Measurements from ENCODE around the gene EEFSEC. TPM values are rescaled to one million over a fixed set of nuclear protein-coding genes. Genes with fewer than 3 reads are reported as not detected.

EEFSEC gene
- total RNA-seq, 2 experiments from 2014 or later: 21.7 to 23.1 TPM

DNA sequence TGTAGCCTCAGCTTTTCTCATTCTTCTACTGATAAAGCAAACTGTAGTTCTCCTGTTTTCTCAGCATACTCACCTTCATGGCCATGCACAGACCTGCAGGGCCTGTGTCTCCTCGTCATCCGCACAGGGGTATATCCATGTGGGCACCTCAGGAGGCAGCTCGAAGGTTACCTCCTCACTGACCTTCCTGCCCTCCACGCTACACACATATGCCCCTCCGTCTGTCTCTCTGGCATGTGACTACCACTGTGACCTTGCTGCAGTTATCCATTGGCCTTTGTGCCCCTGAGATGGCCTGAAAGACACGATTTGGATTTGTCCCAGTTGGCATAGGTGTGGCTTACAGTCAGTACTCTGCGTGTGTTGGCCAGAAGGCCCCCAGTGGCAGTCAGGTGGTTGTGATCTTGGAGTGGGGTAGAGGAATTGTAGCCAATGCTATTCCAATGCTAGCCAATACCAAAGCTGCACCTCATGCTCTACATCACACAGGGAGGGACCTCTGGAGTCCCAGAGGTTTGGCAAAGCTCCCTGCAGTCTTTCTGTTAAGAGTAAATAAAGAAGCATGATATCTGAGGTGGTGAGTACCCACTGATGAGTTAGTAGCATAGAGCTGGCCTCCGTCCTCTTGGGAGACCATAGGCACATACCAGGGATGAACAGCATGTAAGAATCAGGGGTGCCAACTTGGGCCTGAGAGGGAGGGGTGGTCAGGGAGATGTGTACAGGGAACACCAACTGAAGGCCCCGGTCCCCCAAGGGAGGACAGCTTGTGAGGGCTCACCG lies 143.4 kb downstream of the EEFSEC start:
- no peaks in the 10 kb centered on the region for H3K27me3 Mint-ChIP-seq (ENCODE audit: low read depth)
- H3K27ac Mint-ChIP-seq: peak overlapping the region; percentile 60
- H3K4me3 Mint-ChIP-seq: no peak overlapping the region
- H3K36me3 Mint-ChIP-seq (ENCODE audit: low read depth): peaks cover 8% of the 10 kb centered on the region
- ATAC-seq (no peak), DNase-seq (peak; percentile 8)
- ChIA-PET CTCF (interaction anchor here (1.3 kb wide), 1 partner anchor 25 kb away, joined by 5 read pairs; no protein-coding TSS in a partner anchor), POLR2A (no interaction called here)
- H3K9me3 Mint-ChIP-seq (ENCODE audit: insufficient read depth): no peaks in the 10 kb centered on the region
- peaks cover 28% of the 10 kb centered on the region for H3K4me1 Mint-ChIP-seq (ENCODE audit: low read depth)

GRCh38 chr3:128297401-128298138 lies 144.3 kb downstream of the EEFSEC start:
- Mint-ChIP-seq H3K27me3 (ENCODE audit: low read depth) (no peaks in the 10 kb centered on the region), H3K4me3 (no peak overlapping the region), H3K9me3 (ENCODE audit: insufficient read depth) (no peaks in the 10 kb centered on the region), H3K4me1 (ENCODE audit: low read depth) (peaks cover 28% of the 10 kb centered on the region), H3K36me3 (ENCODE audit: low read depth) (peaks cover 8% of the 10 kb centered on the region), H3K27ac (no peak overlapping the region)
- ChIA-PET POLR2A (no interaction called here), CTCF (interaction anchor here (0.9 kb wide), 1 partner anchor 128 kb away, joined by 3 read pairs; no protein-coding TSS in a partner anchor)
- DNase-seq (peak; percentile 16), ATAC-seq (no peak)

- Mint-ChIP-seq H3K4me3 (no peak overlapping the region), H3K27me3 (ENCODE audit: low read depth) (no peaks in the 10 kb centered on the region), H3K9me3 (ENCODE audit: insufficient read depth) (no peaks in the 10 kb centered on the region), H3K4me1 (ENCODE audit: low read depth) (peaks cover 2% of the 10 kb centered on the region), H3K36me3 (ENCODE audit: low read depth) (peaks cover 5% of the 10 kb centered on the region), H3K27ac (no peak overlapping the region)
- ATAC-seq (no peak), DNase-seq (peak; percentile 14)
- ChIA-PET POLR2A (no interaction called here), CTCF (interaction anchor here (0.7 kb wide), 1 partner anchor 21 kb away, joined by 3 read pairs; no protein-coding TSS in a partner anchor)
Measured at GRCh38 chr3:128301186-128302023, 148.1 kb downstream of the EEFSEC start.

- H3K4me3 Mint-ChIP-seq: no peak overlapping the region
- DNase-seq: no peak
- ChIA-PET CTCF (interaction anchor here (0.7 to 3.0 kb wide), 4 partner anchors 14 to 116 kb away, joined by 3 to 19 read pairs (median 4); no protein-coding TSS in a partner anchor), POLR2A (no interaction called here)
- H3K27me3 Mint-ChIP-seq (ENCODE audit: low read depth): no peaks in the 10 kb centered on the region
- H3K4me1 Mint-ChIP-seq (ENCODE audit: low read depth): no peaks in the 10 kb centered on the region
- no peak for ATAC-seq
- H3K36me3 Mint-ChIP-seq (ENCODE audit: low read depth): no peaks in the 10 kb centered on the region
- no peaks in the 10 kb centered on the region for H3K9me3 Mint-ChIP-seq (ENCODE audit: insufficient read depth)
- H3K27ac Mint-ChIP-seq: no peak overlapping the region
Measured at GRCh38 chr3:128306481-128306880, 153.2 kb downstream of the EEFSEC start.

- DNase-seq: peak; percentile 17
- ChIA-PET CTCF (interaction anchor here (0.7 to 3.0 kb wide), 4 partner anchors 15 to 117 kb away, joined by 3 to 19 read pairs (median 4); no protein-coding TSS in a partner anchor), POLR2A (no interaction called here)
- Mint-ChIP-seq H3K36me3 (ENCODE audit: low read depth) (no peaks in the 10 kb centered on the region), H3K4me1 (ENCODE audit: low read depth) (no peaks in the 10 kb centered on the region), H3K4me3 (no peak overlapping the region), H3K27ac (no peak overlapping the region), H3K27me3 (ENCODE audit: low read depth) (no peaks in the 10 kb centered on the region), H3K9me3 (ENCODE audit: insufficient read depth) (no peaks in the 10 kb centered on the region)
- ATAC-seq: no peak
Measured at GRCh38 chr3:128307029-128307633, 153.8 kb downstream of the EEFSEC start.

DNA sequence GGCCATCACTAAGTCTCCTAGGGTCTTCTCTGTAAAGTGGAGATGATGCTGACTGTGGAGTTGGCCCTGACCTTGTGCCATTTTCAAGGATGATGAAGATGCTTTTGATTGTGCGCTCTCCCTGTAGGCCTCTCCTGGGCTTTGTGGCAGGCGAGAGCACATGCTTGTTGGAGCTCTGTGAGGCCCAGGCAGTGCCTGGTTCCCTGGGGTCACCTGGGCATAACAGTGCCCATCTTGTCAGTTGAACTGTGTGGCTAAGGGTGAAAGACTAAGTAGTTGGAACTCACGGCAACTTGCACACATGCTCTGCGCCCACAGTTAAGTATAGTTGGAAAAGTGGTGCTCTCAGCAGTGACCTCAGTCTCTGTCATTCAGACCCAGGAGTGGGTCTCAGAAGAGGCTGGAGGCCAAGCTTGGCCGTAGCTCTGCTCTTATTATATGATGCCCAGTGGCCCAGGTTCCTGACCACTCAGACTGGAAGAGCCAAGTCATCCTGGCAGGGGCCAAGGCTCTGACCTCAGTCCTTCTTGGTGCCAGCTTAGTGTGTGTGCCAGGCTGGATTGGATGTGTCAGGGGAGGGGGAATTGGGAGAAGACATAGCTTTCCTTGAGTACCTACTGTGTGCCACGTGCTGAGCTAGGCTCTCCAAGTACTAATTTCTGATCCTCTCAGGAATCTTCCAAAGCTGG lies 154.6 kb downstream of the EEFSEC start:
- no peak overlapping the region for H3K4me3 Mint-ChIP-seq
- DNase-seq: peak; percentile 13
- ChIA-PET CTCF (interaction anchor here (0.7 to 3.0 kb wide), 3 partner anchors 12 to 16 kb away, joined by 3 to 19 read pairs (median 4); no protein-coding TSS in a partner anchor), POLR2A (no interaction called here)
- H3K4me1 Mint-ChIP-seq (ENCODE audit: low read depth): no peaks in the 10 kb centered on the region
- no peak for ATAC-seq
- no peak overlapping the region for H3K27ac Mint-ChIP-seq
- no peaks in the 10 kb centered on the region for H3K9me3 Mint-ChIP-seq (ENCODE audit: insufficient read depth)
- H3K36me3 Mint-ChIP-seq (ENCODE audit: low read depth): no peaks in the 10 kb centered on the region
- H3K27me3 Mint-ChIP-seq (ENCODE audit: low read depth): no peaks in the 10 kb centered on the region

- CTCF ChIA-PET: interaction anchor here (1.4 to 3.0 kb wide), 2 partner anchors 13 to 84 kb away, joined by 4 to 19 read pairs; no protein-coding TSS in a partner anchor
- POLR2A ChIA-PET: no interaction called here
- H3K27ac Mint-ChIP-seq: no peak overlapping the region
Measured at GRCh38 chr3:128309026-128309425, 155.7 kb downstream of the EEFSEC start.

GRCh38 chr3:128310286-128311058 lies 157.2 kb downstream of the EEFSEC start:
- CTCF ChIA-PET: interaction anchor here (1.8 kb wide), 1 partner anchor 11 kb away, joined by 9 read pairs; no protein-coding TSS in a partner anchor
- POLR2A ChIA-PET: no interaction called here
- H3K27ac Mint-ChIP-seq: no peak overlapping the region
- peaks cover 2% of the 10 kb centered on the region for H3K36me3 Mint-ChIP-seq (ENCODE audit: low read depth)
- H3K9me3 Mint-ChIP-seq (ENCODE audit: insufficient read depth): no peaks in the 10 kb centered on the region
- H3K4me3 Mint-ChIP-seq: no peak overlapping the region
- DNase-seq (peak; percentile 8), ATAC-seq (no peak)
- H3K27me3 Mint-ChIP-seq (ENCODE audit: low read depth): no peaks in the 10 kb centered on the region
- no peaks in the 10 kb centered on the region for H3K4me1 Mint-ChIP-seq (ENCODE audit: low read depth)

More at GRCh38 chr3:128309026-128309425, 155.7 kb downstream of the EEFSEC start:
- no peaks in the 10 kb centered on the region for H3K9me3 Mint-ChIP-seq (ENCODE audit: insufficient read depth)
- no peak overlapping the region for H3K4me3 Mint-ChIP-seq
- no peaks in the 10 kb centered on the region for H3K4me1 Mint-ChIP-seq (ENCODE audit: low read depth)
- no peak for ATAC-seq
- no peaks in the 10 kb centered on the region for H3K27me3 Mint-ChIP-seq (ENCODE audit: low read depth)
- peaks cover 2% of the 10 kb centered on the region for H3K36me3 Mint-ChIP-seq (ENCODE audit: low read depth)
- peak; percentile 5 for DNase-seq

DNA sequence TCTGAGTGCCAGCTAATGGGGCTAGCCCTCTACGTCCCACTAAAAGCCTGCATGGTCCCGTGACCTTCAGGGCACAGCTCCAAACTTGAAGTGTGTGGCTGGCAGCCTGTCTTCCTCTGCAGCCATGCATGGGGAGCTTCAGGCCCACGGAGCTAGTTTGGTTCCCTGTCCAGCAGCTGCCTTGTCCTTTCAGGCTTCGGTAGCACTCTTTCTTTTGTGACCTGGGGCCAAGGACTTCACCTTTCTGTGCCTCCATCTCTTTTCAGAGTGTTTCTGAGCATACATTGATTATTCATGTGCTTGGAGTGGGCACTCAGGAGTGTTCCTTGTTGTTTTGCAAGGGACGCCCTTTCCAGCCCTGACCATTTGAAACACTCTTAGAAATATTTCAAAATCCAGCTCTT lies 158.2 kb downstream of the EEFSEC start:
- ATAC-seq: no peak
- H3K9me3 Mint-ChIP-seq (ENCODE audit: insufficient read depth): no peaks in the 10 kb centered on the region
- H3K27me3 Mint-ChIP-seq (ENCODE audit: low read depth): no peaks in the 10 kb centered on the region
- H3K4me3 Mint-ChIP-seq: no peak overlapping the region
- H3K27ac Mint-ChIP-seq: no peak overlapping the region
- peaks cover 2% of the 10 kb centered on the region for H3K36me3 Mint-ChIP-seq (ENCODE audit: low read depth)
- DNase-seq: peak; percentile 9
- ChIA-PET CTCF (interaction anchor here (0.7 to 1.8 kb wide), 2 partner anchors 10 to 136 kb away, joined by 3 to 9 read pairs; no protein-coding TSS in a partner anchor), POLR2A (no interaction called here)
- peaks cover 6% of the 10 kb centered on the region for H3K4me1 Mint-ChIP-seq (ENCODE audit: low read depth)

GRCh38 chr3:128312271-128312670 lies 159.0 kb downstream of the EEFSEC start:
- DNase-seq (peak; percentile 8), ATAC-seq (no peak)
- Mint-ChIP-seq H3K4me1 (ENCODE audit: low read depth) (peaks cover 12% of the 10 kb centered on the region), H3K4me3 (no peak overlapping the region), H3K27ac (no peak overlapping the region), H3K27me3 (ENCODE audit: low read depth) (no peaks in the 10 kb centered on the region), H3K36me3 (ENCODE audit: low read depth) (peaks cover 2% of the 10 kb centered on the region), H3K9me3 (ENCODE audit: insufficient read depth) (no peaks in the 10 kb centered on the region)
- POLR2A ChIA-PET: interaction anchor here (1.0 kb wide), 1 partner anchor 13 kb away, joined by 3 read pairs; no protein-coding TSS in a partner anchor
- CTCF ChIA-PET: interaction anchor here (0.7 to 1.8 kb wide), 3 partner anchors 9 to 135 kb away, joined by 3 to 9 read pairs (median 3); no protein-coding TSS in a partner anchor
